K562 (cell line): ENCODE data around the gene NOPCHAP1. TPM values are rescaled to one million over a fixed set of nuclear protein-coding genes. Genes with fewer than 3 reads are reported as not detected.
A peak's percentile ranks its signal among the peaks of the same experiment; 100 is the strongest.

ENCODE experiments used
- AFF1 ChIP-seq, 2 experiments: fragments of 450-650 bp; IDR thresholded peaks; 2 replicates each; pipeline ENCODE4 v1.6.1; 2018; ENCODE audit warnings: mild to moderate bottlenecking in 2 of 2, low read depth in 1 of 2; ENCODE audit not compliant: partially characterized antibody in 2 of 2
- CBX5 ChIP-seq: IDR thresholded peaks from 2 replicates; pipeline ENCODE4 v1.6.1; 2014; ENCODE audit warnings: low read depth, borderline replicate concordance
- CTBP1 ChIP-seq: fragments of 450-650 bp; IDR thresholded peaks from 2 replicates; pipeline ENCODE4 v1.6.1; 2016; ENCODE audit warnings: borderline replicate concordance
- DACH1 ChIP-seq: fragments of 450-650 bp; IDR thresholded peaks from 2 replicates; pipeline ENCODE4 v1.6.1; 2018; ENCODE audit not compliant: partially characterized antibody
- E2F5 ChIP-seq: sonication (generic); formaldehyde crosslinking; IDR thresholded peaks from 2 replicates; pipeline ENCODE4 v1.8.0; 2022; ENCODE audit warnings: mild to moderate bottlenecking, missing genetic modification reagents
- EWSR1 ChIP-seq: fragments of 450-650 bp; IDR thresholded peaks from 2 replicates; pipeline ENCODE4 v1.6.1; 2018; ENCODE audit warnings: borderline replicate concordance, mild to moderate bottlenecking, low read depth, moderate library complexity; ENCODE audit not compliant: partially characterized antibody
- FIP1L1 ChIP-seq: fragments of 200-400 bp; formaldehyde crosslinking; IDR thresholded peaks from 2 replicates; pipeline ENCODE4 v1.6.1; 2018; ENCODE audit warnings: mild to moderate bottlenecking, low read depth, low read length; ENCODE audit not compliant: poor library complexity, severe bottlenecking
- GATAD2A ChIP-seq: fragments of 450-650 bp; IDR thresholded peaks from 2 replicates; pipeline ENCODE4 v1.6.1; 2017
- HNRNPL ChIP-seq: fragments of 200-400 bp; formaldehyde crosslinking; IDR thresholded peaks from 2 replicates; pipeline ENCODE4 v1.6.1; 2017; ENCODE audit warnings: low read depth, mild to moderate bottlenecking, low read length
- KDM2B ChIP-seq: fragments of 250-450 bp; sonication (Bioruptor Pico); IDR thresholded peaks from 2 replicates; pipeline ENCODE4 v1.8.0; 2021; ENCODE audit warnings: mild to moderate bottlenecking, moderate library complexity
- SIX5 ChIP-seq, 2 experiments: IDR thresholded peaks; 2 replicates each; pipeline ENCODE4 v1.6.1; 2011; ENCODE audit warnings: low read length in 2 of 2, borderline replicate concordance in 1 of 2, low read depth in 1 of 2, mild to moderate bottlenecking in 1 of 2, moderate library complexity in 1 of 2; ENCODE audit not compliant: insufficient read depth in 1 of 2
- TBP ChIP-seq: optimal IDR thresholded peaks from 2 replicates; pipeline ENCODE3; 2011; ENCODE audit warnings: low read depth, low read length, improper control_type of control experiment
- YY1 ChIP-seq, 3 experiments: IDR thresholded peaks; 2 replicates each; pipeline ENCODE4 v1.6.1; 2011; ENCODE audit warnings: low read length in 2 of 3, mild to moderate bottlenecking in 2 of 3, moderate library complexity in 2 of 3, borderline replicate concordance in 1 of 3, control low read depth in 1 of 3, low read depth in 1 of 3; ENCODE audit not compliant: insufficient read depth in 3 of 3, insufficient replicate concordance in 2 of 3, control insufficient read depth in 1 of 3, insufficient read length in 1 of 3; ENCODE audit errors: extremely low read depth in 1 of 3
- ZC3H4 ChIP-seq: sonication (generic); formaldehyde crosslinking; IDR thresholded peaks from 2 replicates; pipeline ENCODE4 v1.9.0; 2021; ENCODE audit warnings: missing genetic modification reagents, borderline replicate concordance
- ZFP30 ChIP-seq: fragments of 250-450 bp; sonication (Bioruptor Pico); IDR thresholded peaks from 2 replicates; pipeline ENCODE4 v1.8.0; 2022; ENCODE audit warnings: moderate library complexity, mild to moderate bottlenecking, inconsistent platforms, borderline replicate concordance
- ZNF12 ChIP-seq: sonication (generic); formaldehyde crosslinking; IDR thresholded peaks from 2 replicates; pipeline ENCODE4 v1.4.0; 2020; ENCODE audit warnings: mild to moderate bottlenecking, missing genetic modification reagents
- ZNF146 ChIP-seq: IDR thresholded peaks from one replicate; pipeline ENCODE4 v1.6.1; 2018; ENCODE audit warnings: missing compliant biosample characterization; ENCODE audit not compliant: unreplicated experiment
- ZNF324 ChIP-seq: fragments of 250-450 bp; sonication (Bioruptor Pico); IDR thresholded peaks from 2 replicates; pipeline ENCODE4 v1.4.0; 2020; ENCODE audit warnings: mild to moderate bottlenecking
- ZNF431 ChIP-seq: sonication (generic); formaldehyde crosslinking; IDR thresholded peaks from 2 replicates; pipeline ENCODE4 v1.8.0; 2022; ENCODE audit warnings: mild to moderate bottlenecking, missing genetic modification reagents
- ZNF639 ChIP-seq, 2 experiments: fragments of 200-800 bp in 1 of 2; sonication (Bioruptor generic) in 1 of 2; sonication (generic) in 1 of 2; formaldehyde crosslinking in 1 of 2; IDR thresholded peaks in 1 of 2; conservative IDR thresholded peaks in 1 of 2; 2 replicates each; pipeline versions ENCODE4 v1.5.0 to v1.6.1; 2016 to 2020; ENCODE audit warnings: missing compliant biosample characterization in 1 of 2, missing genetic modification characterization in 1 of 2, missing genetic modification reagents in 1 of 2
- ZNF830 ChIP-seq: fragments of 250-450 bp; sonication (Bioruptor Pico); IDR thresholded peaks from 2 replicates; pipeline ENCODE4 v1.5.0; 2021; ENCODE audit warnings: mild to moderate bottlenecking
- polyA plus RNA-seq, 8 experiments: library from polyadenylated mRNA; depleted of rRNA in 4 of 8; stranded (reverse) in 5 of 8; unstranded in 3 of 8; fragments of >200 nt; fragmentation: Nextera tagmentation in 2 of 8; fragmentation: Illumina TruSeq in 1 of 8; extraction: Ambion mirVana in 2 of 8; extraction: Trizol in 1 of 8; gene quantifications; 2 replicates each; pipeline versions ENCODE4 v1.2.1 to v1.2.3, GENCODE V29; 2011 to 2014; ENCODE audit warnings: inconsistent platforms in 1 of 8, missing spikeins in 1 of 8
- total RNA-seq, 7 experiments: library from RNA; depleted of rRNA in 6 of 7; stranded (reverse); fragments of >200 nt in 6 of 7; fragmentation: Illumina TruSeq in 2 of 7; extraction: Trizol in 2 of 7; gene quantifications; 2 replicates each; pipeline versions ENCODE4 v1.2.1 to v1.2.3, GENCODE V29; 2011 to 2021; ENCODE audit warnings: low replicate concordance in 1 of 7

NOPCHAP1 gene
- total and polyA plus RNA-seq, 9 of the 15 experiments (the other 6 are each of a cell fraction or from before 2014, with no cell fraction given), result 19.4 to 108 (median 33.4) TPM

- TF ChIP-seq ZNF639 (CRISPR knock-in tag; conservative IDR thresholded peaks at IDR 0.05 in 1 of 2, IDR thresholded peaks at IDR 0.05 in 1 of 2), result no peak
- TF ChIP-seq AFF1 (IDR thresholded peaks at IDR 0.05; ENCODE audit: low read depth in 1 of 2, partially characterized antibody in 2 of 2), result no peak
- no peak for TF ChIP-seq TBP
- no peak for TF ChIP-seq GATAD2A
- TF ChIP-seq ZNF830, result no peak
- no peak for TF ChIP-seq E2F5
- no peak for TF ChIP-seq ZNF431 (CRISPR knock-in tag)
- no peak for TF ChIP-seq SIX5 (IDR thresholded peaks at IDR 0.05; ENCODE audit: borderline replicate concordance in 1 of 2, insufficient read depth in 1 of 2, low read depth in 1 of 2, low read length in 2 of 2)
- no peak for TF ChIP-seq ZC3H4 (CRISPR knock-in tag)
- no peak for TF ChIP-seq KDM2B
- TF ChIP-seq FIP1L1, result no peak
- TF ChIP-seq ZFP30 (CRISPR knock-in tag), result no peak
- TF ChIP-seq CBX5, result no peak
- no peak for TF ChIP-seq DACH1
- peak; percentile 73 for TF ChIP-seq CTBP1
- TF ChIP-seq ZNF146 (CRISPR knock-in tag), result no peak
- no peak for TF ChIP-seq ZNF12 (CRISPR knock-in tag)
- peak in 1 of 3 experiments; percentile 34 for TF ChIP-seq YY1 (IDR thresholded peaks at IDR 0.05; ENCODE audit: borderline replicate concordance in 1 of 3, control insufficient read depth in 1 of 3, extremely low read depth in 1 of 3, insufficient read depth in 3 of 3, insufficient read length in 1 of 3, insufficient replicate concordance in 2 of 3, low read depth in 1 of 3, low read length in 2 of 3)
- TF ChIP-seq ZNF324 (CRISPR knock-in tag), result no peak
- TF ChIP-seq EWSR1, result no peak
- no peak for TF ChIP-seq HNRNPL
These were observed 27.9 kb upstream of the NOPCHAP1 start, which contains the start of gene SLC41A2 (continued) for GRCh38 chr12:104958001-104958804.
